ENCODE results near the gene FRMD3. TPM values are rescaled to one million over a fixed set of nuclear protein-coding genes. Genes with fewer than 3 reads are reported as not detected.

FRMD3 gene
- total RNA-seq, 1 experiment from 2014 or later = 1.9 TPM

- Histone ChIP-seq H3K79me2 (ENCODE audit: low read depth) (no peaks in the 10 kb centered on the region), H4K20me1 (ENCODE audit: insufficient read depth) (no peaks in the 10 kb centered on the region), H3K4me3 (no peak overlapping the region), H3F3A (ENCODE audit: insufficient read depth, low read depth) (no peaks in the 10 kb centered on the region), H3K4me2 (no peak overlapping the region), H3K27me3 (ENCODE audit: insufficient read depth, low read depth) (no peaks in the 10 kb centered on the region), H3K9me2 (ENCODE audit: insufficient read depth) (no peaks in the 10 kb centered on the region), H3K36me3 (ENCODE audit: low read depth) (no peaks in the 10 kb centered on the region), H2AFZ (no peak overlapping the region), H3K9me3 (ENCODE audit: insufficient read depth, low read depth) (no peaks in the 10 kb centered on the region), H3K27ac (no peak overlapping the region), H3K4me1 (replicated peaks; ENCODE audit: insufficient read depth) (no peaks in the 10 kb centered on the region)
- BruUV-seq (replicated peaks) = no TSS peak
- TF ChIP-seq EZH2 (IDR thresholded peaks at IDR 0.05; ENCODE audit: low read depth) (no peak), CTCF (conservative IDR thresholded peaks at IDR 0.05) (no peak)
- intact Hi-C loops (cut with micrococcal nuclease; ENCODE audit: unreplicated experiment) = no loop called here
- CTCF ChIA-PET = no interaction called here
- DNase-seq = no peak
- POLR2A ChIA-PET (ENCODE audit: unreplicated experiment) = no interaction called here
Measured at GRCh38 chr9:83441390-83441789, 96.8 kb downstream of the FRMD3 start.

GRCh38 chr9:83440641-83441040, 97.6 kb downstream of the FRMD3 start:
- no peaks in the 10 kb centered on the region for H3K36me3 ChIP-seq (ENCODE audit: low read depth)
- no peaks in the 10 kb centered on the region for H3F3A ChIP-seq (ENCODE audit: insufficient read depth, low read depth)
- H3K9me2 ChIP-seq (ENCODE audit: insufficient read depth) = no peaks in the 10 kb centered on the region
- H3K9me3 ChIP-seq (ENCODE audit: insufficient read depth, low read depth) = no peaks in the 10 kb centered on the region
- CTCF ChIA-PET = no interaction called here
- H3K4me3 ChIP-seq = no peak overlapping the region
- H3K4me1 ChIP-seq (replicated peaks; ENCODE audit: insufficient read depth) = no peaks in the 10 kb centered on the region
- no peaks in the 10 kb centered on the region for H3K79me2 ChIP-seq (ENCODE audit: low read depth)
- no peak overlapping the region for H2AFZ ChIP-seq
- TF ChIP-seq CTCF (conservative IDR thresholded peaks at IDR 0.05) (no peak), EZH2 (IDR thresholded peaks at IDR 0.05; ENCODE audit: low read depth) (no peak)
- no peak overlapping the region for H3K4me2 ChIP-seq
- POLR2A ChIA-PET (ENCODE audit: unreplicated experiment) = no interaction called here
- H4K20me1 ChIP-seq (ENCODE audit: insufficient read depth) = no peaks in the 10 kb centered on the region
- H3K27me3 ChIP-seq (ENCODE audit: insufficient read depth, low read depth) = no peaks in the 10 kb centered on the region
- no TSS peak for BruUV-seq (replicated peaks)
- intact Hi-C loops (cut with micrococcal nuclease; ENCODE audit: unreplicated experiment) = no loop called here
- no peak for DNase-seq
- H3K27ac ChIP-seq = no peak overlapping the region

GRCh38 chr9:83435301-83435700, 102.9 kb downstream of the FRMD3 start:
- H3K36me3 ChIP-seq (ENCODE audit: low read depth) = no peaks in the 10 kb centered on the region
- CTCF ChIA-PET = no interaction called here
- BruUV-seq (replicated peaks) = no TSS peak
- no peaks in the 10 kb centered on the region for H3K27me3 ChIP-seq (ENCODE audit: insufficient read depth, low read depth)
- no peaks in the 10 kb centered on the region for H3K79me2 ChIP-seq (ENCODE audit: low read depth)
- no peak overlapping the region for H2AFZ ChIP-seq
- peaks cover 21% of the 10 kb centered on the region for H3F3A ChIP-seq (ENCODE audit: insufficient read depth, low read depth)
- intact Hi-C loops (cut with micrococcal nuclease; ENCODE audit: unreplicated experiment) = no loop called here
- H3K4me1 ChIP-seq (replicated peaks; ENCODE audit: insufficient read depth) = peaks cover 30% of the 10 kb centered on the region
- H3K9me2 ChIP-seq (ENCODE audit: insufficient read depth) = no peaks in the 10 kb centered on the region
- H3K27ac ChIP-seq = no peak overlapping the region
- POLR2A ChIA-PET (ENCODE audit: unreplicated experiment) = no interaction called here
- no peaks in the 10 kb centered on the region for H3K9me3 ChIP-seq (ENCODE audit: insufficient read depth, low read depth)
- no peak overlapping the region for H3K4me2 ChIP-seq
- no peak for TF ChIP-seq EZH2 (IDR thresholded peaks at IDR 0.05; ENCODE audit: low read depth)
- no peak for TF ChIP-seq CTCF (conservative IDR thresholded peaks at IDR 0.05)
- H3K4me3 ChIP-seq = no peak overlapping the region
- no peaks in the 10 kb centered on the region for H4K20me1 ChIP-seq (ENCODE audit: insufficient read depth)
- no peak for DNase-seq
